Stimulated activated CD4-positive, alpha-beta T cell treated with anti-CD3 and anti-CD28 coated beads, Interleukin-2, amount 100 ng/mL, for 24 hours (primary cell): Measurements from ENCODE around the gene KDM4B.

Experiments
- DNase-seq, 2 donors: peaks; one replicate each; pipeline ENCODE4 v3.0.0-alpha.2; 2020

The KDM4B gene

GRCh38 chr19:5093948-5094718 lies 125.2 kb downstream of the KDM4B start:
- DNase-seq: no peak

- no peak for DNase-seq
Observed at GRCh38 chr19:5094768-5095567, 126.1 kb downstream of the KDM4B start.

GRCh38 chr19:5095568-5095850 lies 126.6 kb downstream of the KDM4B start:
- DNase-seq: no peak

- no peak for DNase-seq
Observed at GRCh38 chr19:5096536-5096935, 127.6 kb downstream of the KDM4B start.

DNA sequence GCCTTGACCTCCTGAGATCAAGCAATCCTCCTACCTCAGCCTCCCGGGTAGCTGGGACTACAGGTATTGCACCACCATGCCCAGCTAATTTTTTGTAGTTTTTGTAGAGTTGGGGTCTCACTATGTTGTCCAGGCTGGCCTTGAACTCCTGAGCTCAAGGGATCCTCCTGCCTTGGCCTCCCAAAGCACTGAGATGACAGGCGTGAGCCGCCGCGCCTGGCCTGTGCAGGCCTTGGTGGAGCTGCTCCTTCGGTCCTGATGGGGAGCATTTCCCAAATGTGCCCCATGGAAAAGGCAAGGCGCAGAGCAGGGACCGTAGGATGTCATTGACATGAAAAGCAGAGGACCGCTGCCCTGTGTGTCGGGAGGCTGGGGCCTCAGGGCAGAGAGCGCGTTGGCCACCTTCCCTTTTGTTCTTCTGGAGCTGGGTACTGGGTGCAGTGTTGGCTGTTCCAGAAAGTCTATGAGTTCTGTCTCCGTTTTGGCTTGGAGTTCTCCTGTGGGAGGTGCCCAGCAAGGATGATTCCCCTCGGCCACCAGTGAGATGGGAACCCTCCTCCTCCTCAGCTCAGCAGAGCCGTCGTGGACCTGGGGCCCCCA lies 128.5 kb downstream of the KDM4B start:
- no peak for DNase-seq

DNA sequence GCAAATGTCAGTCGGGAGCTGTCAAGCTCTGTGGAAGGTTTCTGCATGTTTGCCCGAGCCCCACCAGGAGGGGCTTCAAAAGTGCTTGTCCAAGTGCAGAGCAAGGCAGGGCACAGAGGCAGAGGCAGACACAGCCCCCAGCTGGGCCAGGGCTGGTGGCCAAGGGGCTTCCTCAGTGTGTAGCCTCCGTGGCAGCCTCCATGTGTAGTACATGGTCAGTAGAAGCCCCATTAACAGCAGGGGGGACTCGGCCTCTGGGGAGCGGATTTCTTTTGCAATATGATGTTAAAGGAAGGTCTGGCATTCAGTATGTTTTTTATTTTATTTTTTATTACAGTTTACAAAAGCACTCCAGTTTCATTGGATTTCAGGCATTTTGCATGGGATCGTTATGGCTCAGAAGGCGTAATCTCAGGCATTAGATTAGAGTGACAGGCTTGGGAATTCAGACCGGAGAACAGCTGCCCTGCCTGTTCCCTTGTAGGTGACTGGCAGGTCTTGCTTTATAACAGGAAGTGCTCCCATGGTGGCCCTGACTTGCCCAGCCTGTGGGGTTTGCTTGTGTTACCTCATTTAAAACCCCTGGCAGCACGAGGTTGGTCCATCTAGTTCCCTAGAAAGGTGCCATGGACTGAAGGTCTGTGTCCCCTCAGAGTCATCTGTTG lies 129.2 kb downstream of the KDM4B start:
- no peak for DNase-seq

DNA sequence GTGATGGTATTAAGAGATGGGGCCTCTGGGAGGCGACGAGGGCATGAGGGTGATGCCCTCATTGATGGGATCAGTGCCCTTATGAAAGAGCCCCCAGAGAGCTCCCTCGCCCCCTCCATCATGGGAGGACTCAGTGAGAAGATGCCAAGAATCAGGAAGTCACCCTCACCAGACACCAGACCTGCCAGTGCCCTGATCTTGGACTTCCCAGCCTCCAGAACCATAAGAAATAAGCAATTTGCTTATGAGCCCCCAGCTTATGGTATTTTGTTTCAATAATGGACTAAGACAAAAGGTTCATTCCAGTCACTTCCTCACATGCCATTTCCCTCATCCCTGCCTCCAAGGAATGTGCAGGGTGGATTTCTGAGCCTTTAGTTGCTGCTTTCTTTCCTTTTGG lies 129.7 kb downstream of the KDM4B start:
- DNase-seq: no peak

DNA sequence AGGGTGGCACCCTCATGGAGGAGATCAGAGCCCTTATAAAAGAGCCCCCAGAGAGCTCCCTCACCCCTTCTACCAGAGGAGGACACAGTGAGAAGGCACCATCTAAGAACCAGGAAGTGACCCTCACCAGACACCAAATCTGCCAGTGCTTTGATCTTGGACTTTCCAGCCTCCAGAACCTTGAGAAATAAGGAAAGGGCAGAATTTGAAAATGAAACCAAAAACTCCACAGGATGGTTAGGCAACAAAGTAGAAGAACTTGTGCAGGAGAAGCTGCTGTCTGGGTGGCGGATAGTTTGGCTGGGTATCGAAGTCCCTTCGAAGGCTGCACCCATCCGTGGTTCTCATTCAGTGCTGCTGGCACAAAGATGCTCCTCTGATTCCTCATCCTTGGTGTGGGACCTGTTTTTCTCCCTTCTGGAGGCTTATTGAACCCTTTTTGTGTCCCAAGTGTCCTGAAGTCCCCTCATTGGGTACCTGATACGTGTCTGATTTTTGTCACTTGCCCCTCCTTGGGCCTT lies 130.8 kb downstream of the KDM4B start:
- DNase-seq: no peak

DNA sequence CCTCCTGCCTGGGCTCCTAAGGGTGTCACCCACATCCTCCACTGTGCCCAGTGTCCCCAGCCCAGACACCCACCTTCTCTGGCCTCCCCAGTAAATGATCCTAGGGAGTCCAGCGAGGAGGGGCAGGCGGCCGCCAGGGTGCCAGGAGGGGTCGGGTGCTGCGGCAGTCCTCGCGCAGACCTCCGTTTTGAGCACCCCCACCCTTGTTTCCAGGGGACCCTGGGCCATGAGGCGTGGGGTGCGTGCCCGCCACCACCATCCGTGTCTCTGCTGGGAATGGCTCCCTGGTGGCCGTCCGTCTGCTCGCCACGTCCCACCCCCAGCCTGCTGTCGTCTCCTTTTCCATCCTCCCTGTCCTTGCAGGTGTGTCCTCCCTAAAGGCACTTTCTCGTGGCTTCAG lies 133.0 kb downstream of the KDM4B start:
- no peak for DNase-seq

DNA sequence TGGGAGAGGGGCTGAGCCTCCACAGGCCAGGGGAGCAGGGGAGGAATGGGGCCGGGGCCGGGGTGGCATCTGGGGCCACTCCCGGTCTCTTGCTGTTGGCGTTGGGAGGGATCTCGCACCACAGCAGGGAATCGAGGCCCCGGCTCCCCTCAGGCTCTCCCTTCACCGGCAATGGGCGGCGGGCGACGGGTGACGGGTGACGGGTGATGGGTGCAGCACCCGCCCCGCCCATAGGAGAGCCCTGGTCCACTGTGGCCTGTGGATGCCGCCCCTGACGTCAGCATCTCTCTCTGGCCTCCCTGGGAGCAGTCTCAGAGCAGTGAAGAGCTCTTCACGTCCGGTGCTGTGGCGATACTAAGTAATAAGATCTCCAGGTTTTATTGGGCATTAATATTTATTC lies 133.6 kb downstream of the KDM4B start:
- DNase-seq: no peak

- DNase-seq: no peak
Observed at GRCh38 chr19:5103061-5103701, 134.3 kb downstream of the KDM4B start.

GRCh38 chr19:5103812-5104410 lies 135.0 kb downstream of the KDM4B start:
- no peak for DNase-seq

DNA sequence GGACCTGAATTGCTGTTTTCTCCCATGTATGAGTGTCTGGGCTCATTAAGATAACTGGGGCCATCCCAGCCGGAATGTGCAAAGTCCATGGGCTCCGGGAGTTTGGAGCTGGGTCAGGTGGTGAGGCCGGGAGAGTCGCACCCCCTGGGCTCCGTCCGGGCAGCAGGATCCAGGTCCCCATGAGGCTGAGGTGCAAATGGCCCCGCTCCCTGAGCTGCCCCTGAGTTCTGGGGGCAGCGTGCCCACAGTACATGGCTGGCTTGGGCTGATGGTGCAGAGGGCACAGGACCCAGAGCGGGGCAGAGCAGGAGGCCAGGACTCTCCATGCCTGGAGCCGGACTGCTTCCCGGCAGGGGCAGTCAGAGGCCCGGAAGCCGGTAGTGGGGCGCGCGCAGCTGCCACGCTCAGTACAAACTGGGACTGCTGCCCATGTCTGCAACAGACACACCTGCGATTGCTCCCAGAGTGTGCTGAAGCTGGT lies 136.0 kb downstream of the KDM4B start:
- no peak for DNase-seq

GRCh38 chr19:5106191-5106726 lies 137.3 kb downstream of the KDM4B start:
- DNase-seq: no peak

GRCh38 chr19:5106971-5107370 lies 138.1 kb downstream of the KDM4B start:
- DNase-seq: no peak

DNA sequence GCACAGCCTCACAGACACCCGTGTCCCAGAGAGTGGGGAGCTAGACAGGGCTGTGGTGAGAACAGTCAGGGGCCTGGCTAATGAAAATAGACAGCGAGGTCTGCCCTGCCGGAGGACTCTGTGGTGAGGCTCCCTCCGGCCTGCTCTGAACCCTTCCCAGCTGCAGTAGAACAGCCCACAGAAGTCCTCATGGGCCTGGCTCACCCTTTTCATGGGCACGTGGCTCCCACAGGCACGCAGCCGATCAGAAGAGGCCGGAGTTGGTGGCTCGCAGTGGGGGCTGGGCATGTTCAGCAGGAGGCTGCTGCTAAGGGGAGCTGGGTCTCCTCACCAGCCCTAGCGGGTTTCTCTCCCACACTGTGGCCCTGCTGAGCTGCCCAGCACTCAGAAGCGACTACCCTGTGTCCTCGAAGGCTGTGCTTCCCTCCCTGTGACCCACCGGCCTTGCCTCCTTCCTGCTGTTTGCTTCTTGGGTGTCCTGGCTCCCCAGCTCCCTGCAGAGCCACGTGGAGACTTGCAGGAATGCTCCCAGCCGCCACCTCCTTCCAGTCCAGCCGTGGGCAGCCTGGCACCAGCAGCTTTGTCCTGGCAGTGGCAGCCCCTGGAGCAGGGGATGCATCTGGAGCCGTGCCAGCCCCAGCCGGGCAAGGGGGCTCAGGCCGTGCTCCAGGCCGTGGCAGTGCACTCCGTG lies 138.7 kb downstream of the KDM4B start:
- DNase-seq: no peak

DNA sequence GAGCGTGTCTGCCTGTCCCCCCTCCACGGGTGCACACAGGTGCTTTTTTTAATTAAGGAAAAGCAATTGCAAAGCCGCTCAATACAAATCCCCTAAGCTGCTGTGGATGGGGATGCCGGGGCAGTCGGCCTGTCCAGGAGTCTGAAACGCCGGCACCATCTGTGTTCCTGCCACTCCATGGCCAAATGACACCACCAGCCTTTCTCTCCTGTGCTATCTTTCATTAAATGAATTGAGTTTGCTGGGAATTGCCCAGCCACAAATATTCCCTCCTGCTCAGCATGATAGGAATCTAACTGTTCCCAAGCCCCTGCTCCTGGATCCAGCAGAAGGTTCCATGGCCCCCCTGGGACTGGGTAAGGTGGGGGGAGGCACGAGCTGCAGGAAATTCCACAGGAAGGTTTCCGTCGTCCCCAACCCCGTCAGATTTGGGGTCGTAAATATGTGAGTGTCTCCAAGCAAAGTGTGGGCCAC lies 139.2 kb downstream of the KDM4B start:
- no peak for DNase-seq

GRCh38 chr19:5108866-5109265 lies 140.0 kb downstream of the KDM4B start:
- DNase-seq: no peak

- no peak for DNase-seq
Observed at GRCh38 chr19:5109560-5109959, 140.6 kb downstream of the KDM4B start.

- no peak for DNase-seq
Observed at GRCh38 chr19:5110546-5110945, 141.6 kb downstream of the KDM4B start.

GRCh38 chr19:5111051-5111450 lies 142.1 kb downstream of the KDM4B start:
- DNase-seq: no peak
